Type B pancreatic cell (in vitro differentiated cells): Measurements from ENCODE around the gene TPCN2. TPM values are rescaled to one million over a fixed set of nuclear protein-coding genes. Genes with fewer than 3 reads are reported as not detected.

Source experiments
- DNase-seq: peaks from one replicate; pipeline ENCODE4 v3.0.0; 2021; ENCODE audit warnings: mixed read lengths; ENCODE audit not compliant: unreplicated experiment; ENCODE audit errors: extremely low spot score
- H3K27ac Mint-ChIP-seq: 2 replicates; pipeline ENCODE4 v1.8.0; 2021; ENCODE audit warnings: mild to moderate bottlenecking, mixed read lengths
- H3K27me3 Mint-ChIP-seq: 2 replicates; pipeline ENCODE4 v1.8.0; 2021; ENCODE audit warnings: mixed read lengths
- H3K36me3 Mint-ChIP-seq: 2 replicates; pipeline ENCODE4 v1.8.0; 2021; ENCODE audit warnings: mixed read lengths
- H3K4me1 Mint-ChIP-seq: one replicate; pipeline ENCODE4 v1.8.0; 2021; ENCODE audit warnings: mixed read lengths; ENCODE audit not compliant: unreplicated experiment
- H3K4me3 Mint-ChIP-seq: 2 replicates; pipeline ENCODE4 v1.8.0; 2021; ENCODE audit warnings: mild to moderate bottlenecking, mixed read lengths
- H3K9me3 Mint-ChIP-seq: 2 replicates; pipeline ENCODE4 v1.8.0; 2021; ENCODE audit warnings: mixed read lengths
- CTCF ChIP-seq: fragments of 200-600 bp; sonication (generic); conservative IDR thresholded peaks from 2 replicates; pipeline ENCODE4 v1.5.0; 2021; ENCODE audit warnings: antibody characterized with exemption, mild to moderate bottlenecking
- total RNA-seq: library from RNA; stranded (reverse); gene quantifications from 2 replicates; pipeline ENCODE4 v1.2.1, GENCODE V29; 2021; ENCODE audit warnings: low replicate concordance

Gene TPCN2
- total RNA-seq, 1 donor from 2014 or later, result 19.5 TPM

GRCh38 chr11:69127081-69127850 is 78.5 kb downstream of the TPCN2 start:
- Mint-ChIP-seq H3K4me3 (no peak overlapping the region), H3K4me1 (peaks cover 20% of the 10 kb centered on the region), H3K9me3 (no peaks in the 10 kb centered on the region), H3K36me3 (no peaks in the 10 kb centered on the region), H3K27ac (no peak overlapping the region), H3K27me3 (no peaks in the 10 kb centered on the region)
- DNase-seq, result no peak
- TF ChIP-seq CTCF, result no peak

DNA sequence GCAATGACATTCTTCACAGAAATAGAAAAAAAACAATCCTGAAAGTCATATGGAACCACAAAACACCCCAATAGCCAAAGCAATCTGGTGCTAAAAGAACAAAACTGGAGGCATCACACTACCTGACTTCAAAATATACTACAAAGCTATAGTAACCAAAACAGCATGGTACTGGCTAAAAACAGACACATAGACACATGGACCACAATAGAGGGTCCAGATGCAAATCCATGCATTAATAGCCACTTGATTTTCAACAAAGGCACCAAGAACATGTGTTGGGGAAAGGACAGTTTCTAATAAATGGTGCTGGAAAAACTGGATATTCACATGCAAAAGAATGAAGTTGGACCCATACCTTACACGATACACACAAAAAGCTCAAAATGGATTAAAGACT is 79.2 kb downstream of the TPCN2 start:
- Mint-ChIP-seq H3K27me3 (no peaks in the 10 kb centered on the region), H3K4me1 (peaks cover 14% of the 10 kb centered on the region), H3K27ac (no peak overlapping the region), H3K9me3 (no peaks in the 10 kb centered on the region), H3K4me3 (no peak overlapping the region), H3K36me3 (no peaks in the 10 kb centered on the region)
- TF ChIP-seq CTCF, result no peak
- DNase-seq, result no peak

- H3K27ac Mint-ChIP-seq, result no peak overlapping the region
- H3K36me3 Mint-ChIP-seq, result no peaks in the 10 kb centered on the region
- H3K4me3 Mint-ChIP-seq, result no peak overlapping the region
Measured at GRCh38 chr11:69129053-69129452, 80.3 kb downstream of the TPCN2 start.

GRCh38 chr11:69129647-69130046 is 80.9 kb downstream of the TPCN2 start:
- no peak for DNase-seq
- Mint-ChIP-seq H3K9me3 (peaks cover 6% of the 10 kb centered on the region), H3K27me3 (no peaks in the 10 kb centered on the region), H3K27ac (no peak overlapping the region), H3K4me1 (peaks cover 1% of the 10 kb centered on the region), H3K4me3 (no peak overlapping the region), H3K36me3 (no peaks in the 10 kb centered on the region)
- no peak for TF ChIP-seq CTCF

More at GRCh38 chr11:69129053-69129452, 80.3 kb downstream of the TPCN2 start:
- no peaks in the 10 kb centered on the region for H3K27me3 Mint-ChIP-seq
- H3K9me3 Mint-ChIP-seq, result peaks cover 6% of the 10 kb centered on the region
- TF ChIP-seq CTCF, result no peak
- DNase-seq, result no peak
- peaks cover 7% of the 10 kb centered on the region for H3K4me1 Mint-ChIP-seq

DNA sequence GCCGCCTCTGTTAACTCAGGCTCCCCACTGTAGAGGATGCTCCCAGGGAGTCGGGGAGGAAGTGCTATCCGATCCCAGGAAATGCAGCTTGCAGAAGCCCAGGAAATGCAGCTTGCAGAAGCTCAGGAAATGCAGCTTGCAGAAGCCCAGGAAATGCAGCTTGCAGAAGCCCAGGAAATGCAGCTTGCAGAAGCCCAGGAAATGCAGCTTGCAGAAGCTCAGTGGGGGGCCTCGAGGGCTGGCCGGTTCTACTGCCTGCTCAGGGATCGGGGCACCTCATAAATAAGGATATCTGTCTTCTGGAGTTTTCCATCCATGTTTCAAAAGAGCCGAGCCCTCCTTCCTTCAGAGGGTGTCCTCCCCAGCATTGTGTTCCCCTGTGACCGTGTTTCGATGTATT is 81.9 kb downstream of the TPCN2 start:
- Mint-ChIP-seq H3K4me3 (no peak overlapping the region), H3K27ac (no peak overlapping the region), H3K27me3 (no peaks in the 10 kb centered on the region), H3K36me3 (no peaks in the 10 kb centered on the region), H3K9me3 (peaks cover 6% of the 10 kb centered on the region), H3K4me1 (no peaks in the 10 kb centered on the region)
- no peak for TF ChIP-seq CTCF
- DNase-seq, result no peak
